OCI-LY3 (cell line): ENCODE results near the gene GARNL3.

Experiments
- CTCF ChIP-seq: fragments of 200-600, 300-600 bp; sonication (generic); IDR thresholded peaks from 2 replicates; pipeline ENCODE4 v1.5.1; 2014; ENCODE audit warnings: antibody characterized with exemption, low read length, low read depth
- EZH2phosphoT487 ChIP-seq: fragments of 200-600 bp; shearing (Covaris generic); IDR thresholded peaks from 2 replicates; pipeline ENCODE4 v1.6.1; 2018; ENCODE audit warnings: antibody characterized with exemption, mixed run types, low read depth

GRCh38 chr9:127216888-127217217 lies 47.7 kb upstream of the GARNL3 start:
- TF ChIP-seq CTCF (no peak), EZH2phosphoT487 (no peak)
